HEK293 (cell line): ENCODE measurements around the gene COA8.

Experiments
- CTCF ChIP-seq: fragments of 450-650 bp; formaldehyde crosslinking; IDR thresholded peaks from 2 replicates; pipeline ENCODE4 v1.5.1; 2016; ENCODE audit warnings: missing biosample characterization, missing genetic modification characterization
- YY1 ChIP-seq: fragments of 450-650 bp; formaldehyde crosslinking; IDR thresholded peaks from 2 replicates; pipeline ENCODE4 v1.5.1; 2018; ENCODE audit warnings: missing biosample characterization, missing genetic modification characterization
- ZBTB21 ChIP-seq: fragments of 450-650 bp; formaldehyde crosslinking; IDR thresholded peaks from 2 replicates; pipeline ENCODE4 v1.5.1; 2017; ENCODE audit warnings: missing biosample characterization, missing genetic modification characterization
- ZNF133 ChIP-seq: fragments of 450-650 bp; formaldehyde crosslinking; IDR thresholded peaks from 2 replicates; pipeline ENCODE4 v1.5.1; 2016; ENCODE audit warnings: missing biosample characterization, missing genetic modification characterization
- ZNF404 ChIP-seq: fragments of 450-650 bp; formaldehyde crosslinking; IDR thresholded peaks from 2 replicates; pipeline ENCODE4 v1.5.1; 2017; ENCODE audit warnings: missing biosample characterization, missing genetic modification characterization

DNA sequence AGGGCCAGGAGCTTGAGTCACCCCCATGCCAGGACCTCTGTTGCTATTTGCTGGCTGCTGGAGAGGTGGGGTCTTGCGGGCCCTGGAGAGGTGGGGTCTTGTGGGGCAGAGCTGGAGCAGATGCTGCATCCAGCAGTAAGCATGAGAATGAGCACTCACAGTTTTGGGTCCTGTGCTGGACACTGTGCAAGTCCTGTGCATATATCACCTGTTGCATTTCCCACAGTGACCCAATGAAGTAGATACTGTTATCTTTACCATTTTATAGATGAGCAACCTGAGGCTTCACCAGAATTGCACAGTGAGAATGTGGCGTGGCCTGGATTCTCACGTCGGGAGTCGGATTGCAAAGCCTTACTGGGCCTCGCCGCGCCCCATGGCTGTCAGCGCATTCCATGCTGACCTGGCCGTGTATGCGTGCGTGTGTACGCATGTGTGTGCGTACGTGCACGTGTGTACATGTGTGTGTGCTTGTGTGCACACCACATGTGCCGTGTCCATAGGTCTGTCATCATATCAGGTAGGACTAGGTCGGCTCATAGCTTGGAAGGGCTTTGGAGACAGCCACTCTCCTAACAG, 12.0 kb downstream of the COA8 start:
- TF ChIP-seq YY1 (tag by site-specific recombination): no peak
- TF ChIP-seq CTCF (tag by site-specific recombination): no peak
- TF ChIP-seq ZNF404 (tag by site-specific recombination): no peak
- no peak for TF ChIP-seq ZBTB21 (tag by site-specific recombination)
- TF ChIP-seq ZNF133 (tag by site-specific recombination): no peak
